ENCODE results near the gene HTRA2.

Gene HTRA2

GRCh38 chr2:74515271-74515980, 14.3 kb upstream of the HTRA2 start:
- no peak for DNase-seq (ENCODE audit: low read depth in 1 of 2, low spot score in 1 of 2)

GRCh38 chr2:74515981-74516633, 13.6 kb upstream of the HTRA2 start:
- peak; percentile 54 to 71 for DNase-seq (ENCODE audit: low read depth in 1 of 2, low spot score in 1 of 2)

- DNase-seq (ENCODE audit: low read depth in 1 of 2, low spot score in 1 of 2): no peak
Measured at GRCh38 chr2:74516650-74517049, 13.1 kb upstream of the HTRA2 start.

- DNase-seq (ENCODE audit: low read depth in 1 of 2, low spot score in 1 of 2): no peak
Measured at GRCh38 chr2:74522516-74522915, 7.2 kb upstream of the HTRA2 start.

GRCh38 chr2:74524005-74524404, 5.7 kb upstream of the HTRA2 start:
- no peak for DNase-seq (ENCODE audit: low read depth in 1 of 2, low spot score in 1 of 2)

- no peak for DNase-seq (ENCODE audit: low read depth in 1 of 2, low spot score in 1 of 2)
Measured at GRCh38 chr2:74524955-74525716, 4.6 kb upstream of the HTRA2 start.

GRCh38 chr2:74525717-74526648, 3.8 kb upstream of the HTRA2 start, which contains the start of gene DQX1:
DQX1 (minus strand) TSS chr2:74526231; CDS start chr2:74525729, 502 bp downstream.
- DNase-seq (ENCODE audit: low read depth in 1 of 2, low spot score in 1 of 2): no peak

- no peak for DNase-seq (ENCODE audit: low read depth in 1 of 2, low spot score in 1 of 2)
Measured at GRCh38 chr2:74526649-74527230, 3.0 kb upstream of the HTRA2 start.

- no peak for DNase-seq (ENCODE audit: low read depth in 1 of 2, low spot score in 1 of 2)
Measured at GRCh38 chr2:74527741-74528140, 2.0 kb upstream of the HTRA2 start.

GRCh38 chr2:74528600-74529356, 955 bp upstream of the HTRA2 start:
- no peak for DNase-seq (ENCODE audit: low read depth in 1 of 2, low spot score in 1 of 2)

- no peak for DNase-seq (ENCODE audit: low read depth in 1 of 2, low spot score in 1 of 2)
Measured at GRCh38 chr2:74530239-74531187, 780 bp downstream of the HTRA2 start.

GRCh38 chr2:74531666-74532065, 1.9 kb downstream of the HTRA2 start:
- DNase-seq (ENCODE audit: low read depth in 1 of 2, low spot score in 1 of 2): no peak

GRCh38 chr2:74532222-74532621, 2.5 kb downstream of the HTRA2 start:
- no peak for DNase-seq (ENCODE audit: low read depth in 1 of 2, low spot score in 1 of 2)

GRCh38 chr2:74533464-74533863, 3.7 kb downstream of the HTRA2 start:
- no peak for DNase-seq (ENCODE audit: low read depth in 1 of 2, low spot score in 1 of 2)

GRCh38 chr2:74534411-74534810, 4.7 kb downstream of the HTRA2 start:
- DNase-seq (ENCODE audit: low read depth in 1 of 2, low spot score in 1 of 2): no peak

GRCh38 chr2:74535440-74535965, 5.8 kb downstream of the HTRA2 start:
- DNase-seq (ENCODE audit: low read depth in 1 of 2, low spot score in 1 of 2): no peak

- no peak for DNase-seq (ENCODE audit: low read depth in 1 of 2, low spot score in 1 of 2)
Measured at GRCh38 chr2:74536166-74536950, 6.6 kb downstream of the HTRA2 start.

- DNase-seq (ENCODE audit: low read depth in 1 of 2, low spot score in 1 of 2): no peak
Measured at GRCh38 chr2:74537140-74537539, 7.4 kb downstream of the HTRA2 start.
